Calu3 (cell line): Measurements from ENCODE around the gene CTRB1. TPM values are rescaled to one million over a fixed set of nuclear protein-coding genes. Genes with fewer than 3 reads are reported as not detected.
"Not testable (repeated sequence)": the region's sequence is repeated elsewhere in the genome, so short reads cannot be mapped to it uniquely, and the experiment has no call there.

Experiments
- BruUV-seq: library from RNA; stranded (reverse); fragments of 400-500 nt; replicated peaks from 2 replicates; lab custom pipeline; 2021; lab: Mats Ljungman, UMichigan
- CTCF ChIA-PET: fragments of 300-600 bp; sonication (Branson Sonifier 250); formaldehyde crosslinking; loops from one replicate; lab custom pipeline; 2022; ENCODE audit warnings: antibody characterized with exemption; lab: Charles Lee
- DNase-seq: peaks from one replicate; pipeline ENCODE4 v3.0.0; 2022
- H3K27ac Mint-ChIP-seq: one replicate; pipeline ENCODE4 v1.8.0; 2022; ENCODE audit warnings: mixed read lengths; ENCODE audit not compliant: unreplicated experiment
- H3K27me3 Mint-ChIP-seq: one replicate; pipeline ENCODE4 v1.8.0; 2022; ENCODE audit warnings: mixed read lengths; ENCODE audit not compliant: unreplicated experiment
- H3K36me3 Mint-ChIP-seq: one replicate; pipeline ENCODE4 v1.8.0; 2022; ENCODE audit warnings: mild to moderate bottlenecking, moderate library complexity, mixed read lengths; ENCODE audit not compliant: insufficient read depth, unreplicated experiment
- H3K4me1 Mint-ChIP-seq: one replicate; pipeline ENCODE4 v1.8.0; 2022; ENCODE audit warnings: mild to moderate bottlenecking, low read depth, mixed read lengths; ENCODE audit not compliant: unreplicated experiment
- H3K4me3 Mint-ChIP-seq: one replicate; pipeline ENCODE4 v1.8.0; 2022; ENCODE audit warnings: mild to moderate bottlenecking, low read depth, moderate library complexity, mixed read lengths; ENCODE audit not compliant: unreplicated experiment
- H3K9me3 Mint-ChIP-seq: one replicate; pipeline ENCODE4 v1.8.0; 2022; ENCODE audit warnings: low read depth, mixed read lengths; ENCODE audit not compliant: unreplicated experiment
- intact Hi-C: fragments of 100-400 bp; cut with micrococcal nuclease; formaldehyde crosslinking; loops from one replicate; pipeline ENCODE4 v1.10.0; 2022; ENCODE audit not compliant: unreplicated experiment
- total RNA-seq: library from RNA; stranded (reverse); gene quantifications from 2 replicates; pipeline ENCODE4 v1.2.3, GENCODE V29; 2022
- TF ChIP-seq, protein P1 (sequence below): fragments of 200-600 bp; IDR thresholded peaks from one replicate; pipeline ENCODE4 v1.8.0; 2022; ENCODE audit warnings: antibody characterized with exemption; ENCODE audit not compliant: unreplicated experiment

Gene CTRB1
- total RNA-seq, 1 experiment from 2014 or later = not detected

DNA sequence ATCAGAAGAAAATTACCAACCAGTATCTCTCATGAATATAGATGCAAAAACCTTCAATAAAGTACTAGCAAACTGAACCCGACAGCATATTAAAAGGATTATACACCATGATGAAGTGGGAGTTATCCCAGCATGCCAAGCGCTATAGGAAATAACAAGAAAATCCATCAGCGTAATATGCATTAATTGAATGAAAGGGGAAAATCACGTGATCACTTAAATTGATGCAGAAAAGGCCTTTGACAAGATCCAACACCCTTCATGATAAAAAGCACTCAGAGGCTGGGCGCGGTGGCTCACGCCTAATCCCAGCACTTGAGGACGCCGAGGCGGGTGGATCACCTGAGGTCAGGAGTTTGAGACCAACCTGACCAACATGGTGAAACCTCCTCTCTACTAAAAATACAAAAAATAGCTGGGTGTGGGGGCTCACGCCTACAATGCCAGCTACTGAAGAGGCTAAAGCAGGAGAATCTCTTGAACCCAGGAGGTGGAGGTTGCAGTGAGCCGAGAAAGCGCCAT lies 16.7 kb upstream of the CTRB1 start:
- intact Hi-C loops = no loop called here
- DNase-seq = no peak
- no peaks in the 10 kb centered on the region for H3K9me3 Mint-ChIP-seq
- peaks cover 11% of the 10 kb centered on the region for H3K4me1 Mint-ChIP-seq
- no peak overlapping the region for H3K4me3 Mint-ChIP-seq
- no peak overlapping the region for H3K27ac Mint-ChIP-seq
- no TSS peak for BruUV-seq
- TF ChIP-seq, protein P1, sequence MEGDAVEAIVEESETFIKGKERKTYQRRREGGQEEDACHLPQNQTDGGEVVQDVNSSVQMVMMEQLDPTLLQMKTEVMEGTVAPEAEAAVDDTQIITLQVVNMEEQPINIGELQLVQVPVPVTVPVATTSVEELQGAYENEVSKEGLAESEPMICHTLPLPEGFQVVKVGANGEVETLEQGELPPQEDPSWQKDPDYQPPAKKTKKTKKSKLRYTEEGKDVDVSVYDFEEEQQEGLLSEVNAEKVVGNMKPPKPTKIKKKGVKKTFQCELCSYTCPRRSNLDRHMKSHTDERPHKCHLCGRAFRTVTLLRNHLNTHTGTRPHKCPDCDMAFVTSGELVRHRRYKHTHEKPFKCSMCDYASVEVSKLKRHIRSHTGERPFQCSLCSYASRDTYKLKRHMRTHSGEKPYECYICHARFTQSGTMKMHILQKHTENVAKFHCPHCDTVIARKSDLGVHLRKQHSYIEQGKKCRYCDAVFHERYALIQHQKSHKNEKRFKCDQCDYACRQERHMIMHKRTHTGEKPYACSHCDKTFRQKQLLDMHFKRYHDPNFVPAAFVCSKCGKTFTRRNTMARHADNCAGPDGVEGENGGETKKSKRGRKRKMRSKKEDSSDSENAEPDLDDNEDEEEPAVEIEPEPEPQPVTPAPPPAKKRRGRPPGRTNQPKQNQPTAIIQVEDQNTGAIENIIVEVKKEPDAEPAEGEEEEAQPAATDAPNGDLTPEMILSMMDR = no peak
- CTCF ChIA-PET = interaction anchor here (0.6 to 4.1 kb wide), 2 partner anchors 183 to 274 kb away, joined by 3 to 47 read pairs; no protein-coding TSS in a partner anchor
- H3K36me3 Mint-ChIP-seq = peaks cover 5% of the 10 kb centered on the region
- H3K27me3 Mint-ChIP-seq = peaks cover 16% of the 10 kb centered on the region

GRCh38 chr16:75203096-75203495 lies 15.7 kb upstream of the CTRB1 start:
- DNase-seq = no peak
- Mint-ChIP-seq H3K4me1 (peaks cover 4% of the 10 kb centered on the region), H3K27me3 (peaks cover 6% of the 10 kb centered on the region), H3K36me3 (peaks cover 5% of the 10 kb centered on the region), H3K9me3 (no peaks in the 10 kb centered on the region), H3K4me3 (no peak overlapping the region), H3K27ac (no peak overlapping the region)
- intact Hi-C loops = no loop called here
- TF ChIP-seq, protein P1 = no peak
- CTCF ChIA-PET = interaction anchor here (0.7 to 1.3 kb wide), 2 partner anchors 13 to 36 kb away, joined by 3 read pairs; no protein-coding TSS in a partner anchor
- BruUV-seq = no TSS peak

- intact Hi-C loops = no loop called here
- no peaks in the 10 kb centered on the region for H3K27me3 Mint-ChIP-seq
- peaks cover 12% of the 10 kb centered on the region for H3K36me3 Mint-ChIP-seq
- no TSS peak for BruUV-seq
- no peak overlapping the region for H3K4me3 Mint-ChIP-seq
- no peaks in the 10 kb centered on the region for H3K4me1 Mint-ChIP-seq
- no peaks in the 10 kb centered on the region for H3K9me3 Mint-ChIP-seq
- H3K27ac Mint-ChIP-seq = no peak overlapping the region
- TF ChIP-seq, protein P1 = no peak
- CTCF ChIA-PET = interaction anchor here (0.7 to 1.3 kb wide), 3 partner anchors 12 to 125 kb away, joined by 3 to 10 read pairs (median 3); no protein-coding TSS in a partner anchor
- no peak for DNase-seq
Measured at GRCh38 chr16:75203667-75204409, 14.9 kb upstream of the CTRB1 start.

GRCh38 chr16:75204410-75204758 lies 14.4 kb upstream of the CTRB1 start:
- CTCF ChIA-PET = no interaction called here

DNA sequence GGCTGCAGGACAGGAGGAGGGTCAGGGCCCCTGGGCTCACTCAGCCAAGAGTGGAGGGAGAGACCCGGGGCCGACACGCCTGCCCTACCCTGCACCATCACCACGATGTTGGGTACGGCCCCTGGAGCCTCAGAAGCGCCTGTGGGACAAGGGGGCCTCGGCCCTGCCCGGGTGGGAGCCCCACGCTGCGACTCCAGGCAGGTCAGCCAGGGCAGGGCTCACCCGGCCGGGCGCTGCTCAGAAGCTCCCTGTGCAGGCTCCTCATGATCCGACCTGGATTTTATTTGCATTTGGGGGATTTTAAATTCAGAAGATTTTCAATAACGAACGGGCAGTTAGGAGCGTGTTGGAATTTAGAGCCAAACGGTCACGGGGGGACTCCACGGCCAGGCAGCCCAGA lies 13.9 kb upstream of the CTRB1 start:
- intact Hi-C loops, H3K27me3 Mint-ChIP-seq, DNase-seq, BruUV-seq, CTCF ChIA-PET, H3K4me3 Mint-ChIP-seq, H3K27ac Mint-ChIP-seq, H3K9me3 Mint-ChIP-seq, H3K4me1 Mint-ChIP-seq: not testable (repeated sequence)
- peaks cover 14% of the 10 kb centered on the region for H3K36me3 Mint-ChIP-seq

More at GRCh38 chr16:75204410-75204758, 14.4 kb upstream of the CTRB1 start:
- DNase-seq = no peak
- Mint-ChIP-seq H3K9me3 (no peaks in the 10 kb centered on the region), H3K4me1 (no peaks in the 10 kb centered on the region), H3K4me3 (no peak overlapping the region), H3K36me3 (peaks cover 14% of the 10 kb centered on the region), H3K27me3 (no peaks in the 10 kb centered on the region), H3K27ac (no peak overlapping the region)
- intact Hi-C loops = no loop called here
- TF ChIP-seq, protein P1 = no peak
- BruUV-seq = no TSS peak

- H3K9me3 Mint-ChIP-seq, DNase-seq, H3K4me1 Mint-ChIP-seq, H3K4me3 Mint-ChIP-seq, H3K27ac Mint-ChIP-seq, H3K27me3 Mint-ChIP-seq, BruUV-seq, CTCF ChIA-PET, intact Hi-C loops: not testable (repeated sequence)
- H3K36me3 Mint-ChIP-seq = peaks cover 14% of the 10 kb centered on the region
Measured at GRCh38 chr16:75205438-75205837, 13.3 kb upstream of the CTRB1 start.
